Upper lobe of left lung (tissue), 6 donors: ENCODE measurements around the gene TNFAIP8. TPM values are rescaled to one million over a fixed set of nuclear protein-coding genes. Genes with fewer than 3 reads are reported as not detected.

Experiments used
- ATAC-seq, 2 donors: fragments of 200-7000 bp; cut with Tn5 transposase; one replicate each; pipeline ENCODE4 v1.9.1; 2022; ENCODE audit warnings: mild to moderate bottlenecking in 2 of 2, moderate library complexity in 2 of 2; ENCODE audit not compliant: low FRiP score in 2 of 2
- DNase-seq, 2 donors: peaks; one replicate each; pipeline ENCODE4 v3.0.0-alpha.2; 2019 to 2020
- H3K27ac ChIP-seq, 4 donors: fragments of 200-600 bp; sonication (generic); one replicate each; pipeline ENCODE4 v1.5.1; 2016 to 2019
- H3K27me3 ChIP-seq, 4 donors: fragments of 200-600 bp; sonication (generic); one replicate each; pipeline ENCODE4 v1.5.1; 2017 to 2019
- H3K36me3 ChIP-seq, 4 donors: fragments of 200-600 bp; sonication (generic); one replicate each; pipeline ENCODE4 v1.5.1; 2016 to 2019
- H3K4me1 ChIP-seq, 4 donors: fragments of 200-600 bp; sonication (generic); one replicate each; pipeline ENCODE4 v1.5.1; 2018 to 2019
- H3K4me3 ChIP-seq, 4 donors: fragments of 200-600 bp; sonication (generic); one replicate each; pipeline ENCODE4 v1.5.1; 2017 to 2019; ENCODE audit warnings: mild to moderate bottlenecking in 2 of 4, moderate library complexity in 1 of 4
- H3K9me3 ChIP-seq, 4 donors: fragments of 200-600 bp; sonication (generic); one replicate each; pipeline ENCODE4 v1.5.1; 2018 to 2019
- EP300 ChIP-seq, 4 donors: sonication (generic); formaldehyde crosslinking; IDR thresholded peaks; one replicate each; pipeline ENCODE4 v1.5.1; 2017; ENCODE audit warnings: antibody characterized with exemption in 4 of 4, control low read depth in 2 of 4
- POLR2A ChIP-seq, 4 donors: fragments of 450-650 bp; IDR thresholded peaks; one replicate each; pipeline ENCODE4 v1.5.1; 2016 to 2017; ENCODE audit warnings: antibody characterized with exemption in 4 of 4, mild to moderate bottlenecking in 2 of 4
- POLR2AphosphoS5 ChIP-seq, 2 donors: sonication (generic); formaldehyde crosslinking; IDR thresholded peaks; one replicate each; pipeline ENCODE4 v1.5.1; 2017; ENCODE audit warnings: antibody characterized with exemption in 2 of 2
- WGBS, 2 donors: methylation state at CpG; one replicate each; pipeline ENCODE4 v1.1.5; 2017 to 2018; 5-methylcytosine and 5-hydroxymethylcytosine counted together
- total RNA-seq, 6 donors: library from RNA; depleted of rRNA in 4 of 6; stranded (reverse); fragments of >200 nt in 4 of 6; gene quantifications; one replicate each; pipeline versions ENCODE4 v1.1.0 to v1.2.1, GENCODE V29; 2016 to 2021
- TF ChIP-seq, protein P1 (sequence below), 6 experiments: fragments of 450-650 bp in 4 of 6; fragments of 200-600 bp in 2 of 6; sonication (generic) in 2 of 6; IDR thresholded peaks; one replicate each; pipeline ENCODE4 v1.5.1; 2016 to 2019; ENCODE audit warnings: antibody characterized with exemption in 6 of 6
- donor health status: DM: no; HTN: no; CAD: no; lungs with moderate emphysema.
- donor health status: DM: no; HTN: yes; CAD: no; lungs with severe emphysema.

The TNFAIP8 gene
- total RNA-seq, 6 donors from 2014 or later, result 14.7 to 33.2 (median 19.7) TPM

DNA sequence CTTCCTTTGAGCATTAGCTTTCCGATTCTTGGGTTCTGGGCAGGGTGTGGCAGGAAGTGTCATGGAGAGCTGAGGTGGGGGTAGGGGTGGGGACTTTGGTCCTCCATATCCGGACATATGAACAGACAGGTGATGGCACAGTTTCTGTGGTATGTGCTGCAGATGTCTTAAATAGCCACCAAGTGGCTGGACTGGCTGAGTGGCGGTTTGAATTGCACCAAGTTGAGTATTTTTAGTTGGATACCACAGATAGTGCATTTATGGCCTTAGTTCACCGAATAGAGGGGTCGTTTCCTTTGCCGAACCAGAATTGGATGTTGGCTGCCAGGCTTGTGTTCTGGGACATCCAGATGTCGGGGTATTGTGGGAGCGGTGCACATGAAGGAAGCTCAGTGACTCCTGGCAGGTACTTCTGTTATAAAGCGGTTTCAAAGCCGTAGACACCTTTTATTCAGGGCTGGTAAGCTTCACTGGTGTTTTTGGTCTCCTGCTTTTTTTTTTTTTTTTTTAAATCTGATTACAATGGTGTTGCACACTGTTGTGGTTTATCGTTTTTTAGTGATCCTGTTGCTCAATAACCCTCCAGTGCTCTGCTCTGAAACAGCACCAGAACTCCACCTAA is 15.1 kb upstream of the TNFAIP8 start:
- WGBS, 2 donors, result 59 to 84% methylated on average over 6 to 11 of the region's 11 CpGs
- Histone ChIP-seq H3K4me1 (peaks cover 22 to 42% (median 33%) of the 10 kb centered on the region in 4 donors), H3K27ac (peak overlapping the region in 3 of 4 donors; percentile 10 to 73 (median 32)), H3K27me3 (no peaks in the 10 kb centered on the region), H3K4me3 (no peak overlapping the region), H3K9me3 (no peaks in the 10 kb centered on the region), H3K36me3 (no peaks in the 10 kb centered on the region)
- no peak for TF ChIP-seq POLR2A (IDR thresholded peaks at IDR 0.05)
- TF ChIP-seq, protein P1, sequence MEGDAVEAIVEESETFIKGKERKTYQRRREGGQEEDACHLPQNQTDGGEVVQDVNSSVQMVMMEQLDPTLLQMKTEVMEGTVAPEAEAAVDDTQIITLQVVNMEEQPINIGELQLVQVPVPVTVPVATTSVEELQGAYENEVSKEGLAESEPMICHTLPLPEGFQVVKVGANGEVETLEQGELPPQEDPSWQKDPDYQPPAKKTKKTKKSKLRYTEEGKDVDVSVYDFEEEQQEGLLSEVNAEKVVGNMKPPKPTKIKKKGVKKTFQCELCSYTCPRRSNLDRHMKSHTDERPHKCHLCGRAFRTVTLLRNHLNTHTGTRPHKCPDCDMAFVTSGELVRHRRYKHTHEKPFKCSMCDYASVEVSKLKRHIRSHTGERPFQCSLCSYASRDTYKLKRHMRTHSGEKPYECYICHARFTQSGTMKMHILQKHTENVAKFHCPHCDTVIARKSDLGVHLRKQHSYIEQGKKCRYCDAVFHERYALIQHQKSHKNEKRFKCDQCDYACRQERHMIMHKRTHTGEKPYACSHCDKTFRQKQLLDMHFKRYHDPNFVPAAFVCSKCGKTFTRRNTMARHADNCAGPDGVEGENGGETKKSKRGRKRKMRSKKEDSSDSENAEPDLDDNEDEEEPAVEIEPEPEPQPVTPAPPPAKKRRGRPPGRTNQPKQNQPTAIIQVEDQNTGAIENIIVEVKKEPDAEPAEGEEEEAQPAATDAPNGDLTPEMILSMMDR (IDR thresholded peaks at IDR 0.05), result no peak
- TF ChIP-seq EP300 (IDR thresholded peaks at IDR 0.05), result no peak
- no peak for TF ChIP-seq POLR2AphosphoS5 (IDR thresholded peaks at IDR 0.05)
- DNase-seq (no peak), ATAC-seq (no peak)

DNA sequence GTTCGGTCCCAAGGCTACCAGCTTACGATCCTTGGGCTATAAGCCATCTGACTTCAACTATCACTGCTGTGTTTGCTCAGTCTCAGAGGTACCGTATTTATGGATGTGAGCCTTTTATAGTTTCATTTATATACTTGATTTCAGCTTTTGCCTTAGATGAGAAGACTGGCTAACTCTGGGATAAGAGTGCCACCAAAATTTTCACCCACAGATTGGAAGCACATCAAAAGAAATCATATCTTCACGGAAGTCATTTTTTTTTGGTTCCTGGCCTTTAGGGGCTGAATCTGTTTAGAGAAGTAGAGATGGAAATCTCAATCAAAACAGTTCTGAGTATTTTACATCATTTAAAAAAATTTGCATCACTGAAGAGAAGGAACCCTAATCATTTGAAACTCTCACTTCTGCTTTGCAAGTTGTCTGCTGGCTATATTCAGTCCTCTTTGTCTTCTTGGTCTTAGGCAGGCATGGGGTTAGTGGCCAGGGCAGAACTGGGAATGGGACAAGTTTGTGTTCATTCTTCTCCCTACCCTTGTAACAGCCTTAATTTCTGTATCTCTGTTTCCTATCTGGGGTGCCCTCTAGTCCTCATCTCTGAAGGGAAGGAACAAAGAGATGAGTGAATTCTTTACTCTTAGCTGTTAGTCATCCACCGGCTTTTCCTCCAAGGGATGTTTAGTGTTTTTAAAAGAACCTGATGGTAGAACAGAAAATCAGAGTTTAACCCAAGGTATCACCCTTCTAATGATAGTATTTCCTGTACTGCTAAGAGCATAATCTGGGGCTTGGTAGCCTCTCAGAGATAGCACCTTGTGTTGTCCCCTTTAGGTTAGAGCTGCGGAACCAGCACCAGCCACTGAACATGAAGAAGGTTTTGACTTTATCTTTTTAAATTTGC is 14.1 kb upstream of the TNFAIP8 start:
- Histone ChIP-seq H3K4me3 (no peak overlapping the region), H3K4me1 (peaks cover 20 to 47% (median 29%) of the 10 kb centered on the region in 4 donors), H3K27me3 (no peaks in the 10 kb centered on the region), H3K36me3 (no peaks in the 10 kb centered on the region), H3K27ac (peak overlapping the region in 3 of 4 donors; percentile 32 to 73 (median 32)), H3K9me3 (no peaks in the 10 kb centered on the region)
- ATAC-seq (peak; percentile 21 to 56), DNase-seq (no peak)
- WGBS, 2 donors, result 65% methylated on average over 6 of the region's 6 CpGs
- TF ChIP-seq, protein P1 (IDR thresholded peaks at IDR 0.05), result no peak
- TF ChIP-seq EP300 (IDR thresholded peaks at IDR 0.05) (no peak), POLR2AphosphoS5 (IDR thresholded peaks at IDR 0.05) (no peak), POLR2A (IDR thresholded peaks at IDR 0.05) (no peak)

DNA sequence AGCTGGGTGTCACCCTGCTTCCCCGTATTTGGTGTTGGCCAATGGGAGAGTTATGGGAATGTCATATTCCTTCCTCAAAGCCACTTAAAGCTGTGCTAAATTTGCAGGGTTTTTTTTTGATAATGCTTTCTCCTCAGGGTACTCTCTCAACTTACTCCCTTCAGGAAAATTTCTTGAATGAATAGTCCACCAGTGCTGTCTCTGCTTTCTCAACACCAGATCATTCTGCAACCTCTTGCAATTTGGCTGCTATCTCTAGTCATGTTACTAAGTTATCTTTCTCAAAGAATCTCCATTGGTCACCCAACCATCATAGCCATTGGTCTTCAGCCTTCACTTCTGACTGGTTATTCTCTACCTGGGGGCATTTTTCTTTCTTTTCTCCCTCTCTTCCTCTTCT is 13.4 kb upstream of the TNFAIP8 start:
- Histone ChIP-seq H3K27ac (no peak overlapping the region), H3K27me3 (no peaks in the 10 kb centered on the region), H3K9me3 (no peaks in the 10 kb centered on the region), H3K4me3 (no peak overlapping the region), H3K36me3 (no peaks in the 10 kb centered on the region), H3K4me1 (peaks cover 13 to 42% (median 25%) of the 10 kb centered on the region in 4 donors)
- 70 to 78% methylated on average over 1 of the region's 1 CpG for WGBS, 2 donors
- TF ChIP-seq, protein P1 (IDR thresholded peaks at IDR 0.05), result no peak
- TF ChIP-seq EP300 (IDR thresholded peaks at IDR 0.05) (no peak), POLR2AphosphoS5 (IDR thresholded peaks at IDR 0.05) (no peak)
- ATAC-seq (no peak), DNase-seq (no peak)

DNA sequence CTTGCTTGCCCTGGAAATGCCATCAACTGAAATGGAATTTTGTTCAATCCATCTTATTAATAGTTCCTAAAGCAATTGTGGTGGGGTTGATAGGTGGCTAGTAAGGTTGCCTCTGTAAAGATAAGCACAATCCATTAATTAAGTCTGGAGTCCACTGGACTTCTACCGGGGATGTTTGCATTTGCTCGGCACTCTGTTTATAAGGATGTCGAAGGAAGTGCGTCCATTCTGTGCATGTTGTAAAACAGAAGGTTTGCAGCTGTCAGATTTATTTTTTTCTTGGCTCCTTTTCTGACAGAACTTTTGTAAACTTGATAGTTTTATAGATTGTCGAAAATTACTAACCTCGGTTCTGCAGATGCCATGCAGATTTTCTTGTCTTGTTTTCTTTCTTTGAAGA is 12.8 kb upstream of the TNFAIP8 start:
- H3K36me3 ChIP-seq, result no peaks in the 10 kb centered on the region
- no peak overlapping the region for H3K4me3 ChIP-seq
- WGBS, 2 donors, result 58 to 64% methylated on average over 6 of the region's 6 CpGs
- ATAC-seq (no peak), DNase-seq (no peak)
- no peak overlapping the region for H3K27ac ChIP-seq
- H3K27me3 ChIP-seq, result no peaks in the 10 kb centered on the region
- TF ChIP-seq POLR2AphosphoS5 (IDR thresholded peaks at IDR 0.05) (no peak), POLR2A (IDR thresholded peaks at IDR 0.05) (no peak), EP300 (IDR thresholded peaks at IDR 0.05) (no peak)
- TF ChIP-seq, protein P1 (IDR thresholded peaks at IDR 0.05), result no peak
- H3K9me3 ChIP-seq, result no peaks in the 10 kb centered on the region
- peaks cover 12 to 38% (median 25%) of the 10 kb centered on the region in 4 donors for H3K4me1 ChIP-seq
